CD14-positive monocyte (primary cell): ENCODE results near the gene CNTNAP1. TPM values are rescaled to one million over a fixed set of nuclear protein-coding genes. Genes with fewer than 3 reads are reported as not detected.

Source experiments
- DNase-seq, 3 donors: peaks; one replicate each; pipeline ENCODE4 v3.0.0-alpha.2; 2011 to 2022
- H2AFZ ChIP-seq: 2 replicates; pipeline ENCODE4 v1.6.0; 2012; ENCODE audit warnings: mild to moderate bottlenecking, low read depth, low read length, inconsistent platforms; ENCODE audit not compliant: insufficient read depth, poor library complexity, severe bottlenecking
- H3K27ac ChIP-seq, 2 donors: 1 replicate in 1 of 2; 2 replicates in 1 of 2; pipeline ENCODE4 v1.5.1; 2012 to 2013; ENCODE audit warnings: low read length in 2 of 2, control low read depth in 1 of 2, inconsistent platforms in 1 of 2, low read depth in 1 of 2, mild to moderate bottlenecking in 1 of 2
- H3K27me3 ChIP-seq, 2 donors: one replicate each; pipeline versions ENCODE4 v1.6.0 to v1.6.1; 2011 to 2013; ENCODE audit warnings: low read length in 2 of 2; ENCODE audit not compliant: control insufficient read depth in 2 of 2, insufficient read depth in 2 of 2
- H3K36me3 ChIP-seq, 2 donors: replicated peaks in 1 of 2; 1 replicate in 1 of 2; 2 replicates in 1 of 2; pipeline versions ENCODE4 v1.5.1 to v1.6.1; 2012 to 2013; ENCODE audit warnings: low read length in 2 of 2, control low read depth in 1 of 2, inconsistent platforms in 1 of 2, mild to moderate bottlenecking in 1 of 2; ENCODE audit not compliant: insufficient read depth in 2 of 2, control insufficient read depth in 1 of 2
- H3K4me1 ChIP-seq, 2 donors: 1 replicate in 1 of 2; 2 replicates in 1 of 2; pipeline versions ENCODE4 v1.5.1 to v1.6.1; 2012 to 2013; ENCODE audit warnings: low read length in 2 of 2, control low read depth in 1 of 2, inconsistent platforms in 1 of 2, mild to moderate bottlenecking in 1 of 2, moderate library complexity in 1 of 2; ENCODE audit not compliant: insufficient read depth in 2 of 2, control insufficient read depth in 1 of 2
- H3K4me2 ChIP-seq: replicated peaks from 2 replicates; pipeline ENCODE3; 2012; ENCODE audit warnings: low read length, moderate library complexity, mild to moderate bottlenecking; ENCODE audit not compliant: poor library complexity, severe bottlenecking; ENCODE audit errors: extremely low read depth
- H3K4me3 ChIP-seq, 3 experiments: fragments of 200-600 bp in 1 of 3; sonication (generic) in 1 of 3; replicated peaks in 1 of 3; 1 replicate in 2 of 3; 2 replicates in 1 of 3; pipeline ENCODE4 v1.5.1; 2011 to 2013; ENCODE audit warnings: low read length in 3 of 3, mild to moderate bottlenecking in 3 of 3, control low read depth in 2 of 3, low read depth in 2 of 3, inconsistent platforms in 1 of 3, moderate library complexity in 1 of 3
- H3K79me2 ChIP-seq: 2 replicates; pipeline ENCODE4 v1.6.0; 2012; ENCODE audit warnings: mild to moderate bottlenecking, control low read depth, inconsistent platforms, low read length, moderate library complexity; ENCODE audit not compliant: insufficient read depth
- H3K9ac ChIP-seq: 2 replicates; pipeline ENCODE4 v1.6.0; 2017; ENCODE audit warnings: low read length, mild to moderate bottlenecking; ENCODE audit not compliant: insufficient read depth, poor library complexity, severe bottlenecking
- H3K9me3 ChIP-seq, 2 donors: replicated peaks in 1 of 2; 1 replicate in 1 of 2; 2 replicates in 1 of 2; pipeline versions ENCODE4 v1.5.1 to v1.6.1; 2012 to 2013; ENCODE audit warnings: low read length in 2 of 2, control low read depth in 1 of 2; ENCODE audit not compliant: control insufficient read depth in 1 of 2, insufficient read depth in 1 of 2
- H4K20me1 ChIP-seq: 2 replicates; pipeline ENCODE4 v1.6.0; 2012; ENCODE audit warnings: mild to moderate bottlenecking, low read length, control low read depth, moderate library complexity; ENCODE audit not compliant: insufficient read depth
- H3K27ac Mint-ChIP-seq, 7 donors: one replicate each; pipeline ENCODE4 v1.8.0; 2020; ENCODE audit warnings: mild to moderate bottlenecking in 7 of 7, mixed read lengths in 7 of 7, moderate library complexity in 6 of 7, inconsistent platforms in 2 of 7
- H3K27me3 Mint-ChIP-seq, 3 donors: one replicate each; pipeline ENCODE4 v1.8.0; 2021 to 2022; ENCODE audit warnings: low read depth in 3 of 3, mild to moderate bottlenecking in 3 of 3, mixed read lengths in 3 of 3, moderate library complexity in 3 of 3, inconsistent platforms in 1 of 3
- H3K36me3 Mint-ChIP-seq, 2 donors: one replicate each; pipeline ENCODE4 v1.8.0; 2020; ENCODE audit warnings: mixed read lengths in 2 of 2, inconsistent platforms in 1 of 2, mild to moderate bottlenecking in 1 of 2
- H3K4me1 Mint-ChIP-seq: one replicate; pipeline ENCODE4 v1.8.0; 2020; ENCODE audit warnings: mild to moderate bottlenecking, mixed read lengths
- H3K4me3 Mint-ChIP-seq, 2 donors: one replicate each; pipeline ENCODE4 v1.8.0; 2020; ENCODE audit warnings: mild to moderate bottlenecking in 2 of 2, mixed read lengths in 2 of 2, moderate library complexity in 1 of 2
- H3K9me3 Mint-ChIP-seq, 7 donors: one replicate each; pipeline ENCODE4 v1.8.0; 2020 to 2022; ENCODE audit warnings: mixed read lengths in 7 of 7, mild to moderate bottlenecking in 6 of 7, moderate library complexity in 6 of 7, inconsistent platforms in 2 of 7
- WGBS: methylation state at CpG from one replicate; pipeline ENCODE4 v1.1.5; 2013; ENCODE audit warnings: missing lambda C conversion rate; ENCODE audit not compliant: insufficient coverage; 5-methylcytosine and 5-hydroxymethylcytosine counted together
- intact Hi-C, 2 donors: fragments of 100-400 bp; cut with micrococcal nuclease; formaldehyde crosslinking; loops; one replicate each; pipeline versions ENCODE4 v1.15.0 to v1.15.1; 2023
- polyA plus RNA-seq, 3 donors: library from polyadenylated mRNA; depleted of rRNA in 1 of 3; unstranded in 2 of 3; stranded (reverse) in 1 of 3; fragments of 300-500 nt in 2 of 3; fragments of >200 nt in 1 of 3; fragmentation: Illumina TruSeq in 2 of 3; gene quantifications; 1 replicate in 2 of 3; 2 replicates in 1 of 3; pipeline ENCODE4 v1.2.3, GENCODE V29; 2012 to 2021
- TF ChIP-seq, protein P1 (sequence below): fragments of 200-600 bp; IDR thresholded peaks from one replicate; pipeline ENCODE4 v1.8.0; 2022; ENCODE audit warnings: antibody characterized with exemption, mild to moderate bottlenecking

Gene CNTNAP1
- polyA plus RNA-seq, 3 donors, result 0.23 to 0.24 TPM; not detected in 1

DNA sequence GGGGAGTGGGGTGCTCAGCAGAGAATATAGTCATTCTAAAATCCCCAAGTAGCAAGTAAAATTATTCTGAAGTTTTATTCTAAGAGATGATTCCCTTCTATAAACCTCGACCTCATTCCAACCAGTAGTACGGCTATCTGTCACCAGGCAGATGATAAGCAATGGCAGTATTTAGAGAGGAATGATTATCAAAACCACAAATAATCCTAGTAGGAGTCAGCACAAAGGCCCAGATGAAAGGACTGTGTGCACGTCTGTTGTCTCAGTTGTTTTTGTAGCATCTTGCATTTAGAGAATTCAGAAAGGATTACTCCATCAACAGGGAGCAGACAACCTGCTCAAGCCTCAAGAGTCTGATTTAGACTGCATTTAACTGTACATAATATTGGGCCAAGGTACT lies 41.3 kb downstream of the CNTNAP1 start:
- Histone ChIP-seq H3K4me2 (no peak overlapping the region), H3K79me2 (no peaks in the 10 kb centered on the region), H4K20me1 (peaks cover 11% of the 10 kb centered on the region), H3K9me3 (no peaks in the 10 kb centered on the region), H3K9ac (no peak overlapping the region), H3K27me3 (no peaks in the 10 kb centered on the region), H3K4me3 (no peak overlapping the region), H3K27ac (no peak overlapping the region), H2AFZ (no peak overlapping the region), H3K4me1 (no peaks in the 10 kb centered on the region), H3K36me3 (peaks cover 71 to 85% of the 10 kb centered on the region in 2 donors)
- Mint-ChIP-seq H3K36me3 (peaks cover 63 to 90% of the 10 kb centered on the region in 2 donors), H3K4me3 (no peak overlapping the region), H3K27me3 (no peaks in the 10 kb centered on the region), H3K27ac (no peak overlapping the region), H3K9me3 (no peaks in the 10 kb centered on the region), H3K4me1 (no peaks in the 10 kb centered on the region)
- no CpG with 5 or more reads among the region's 3 CpGs for whole genome bisulfite sequencing
- DNase-seq, result no peak
- TF ChIP-seq, protein P1, sequence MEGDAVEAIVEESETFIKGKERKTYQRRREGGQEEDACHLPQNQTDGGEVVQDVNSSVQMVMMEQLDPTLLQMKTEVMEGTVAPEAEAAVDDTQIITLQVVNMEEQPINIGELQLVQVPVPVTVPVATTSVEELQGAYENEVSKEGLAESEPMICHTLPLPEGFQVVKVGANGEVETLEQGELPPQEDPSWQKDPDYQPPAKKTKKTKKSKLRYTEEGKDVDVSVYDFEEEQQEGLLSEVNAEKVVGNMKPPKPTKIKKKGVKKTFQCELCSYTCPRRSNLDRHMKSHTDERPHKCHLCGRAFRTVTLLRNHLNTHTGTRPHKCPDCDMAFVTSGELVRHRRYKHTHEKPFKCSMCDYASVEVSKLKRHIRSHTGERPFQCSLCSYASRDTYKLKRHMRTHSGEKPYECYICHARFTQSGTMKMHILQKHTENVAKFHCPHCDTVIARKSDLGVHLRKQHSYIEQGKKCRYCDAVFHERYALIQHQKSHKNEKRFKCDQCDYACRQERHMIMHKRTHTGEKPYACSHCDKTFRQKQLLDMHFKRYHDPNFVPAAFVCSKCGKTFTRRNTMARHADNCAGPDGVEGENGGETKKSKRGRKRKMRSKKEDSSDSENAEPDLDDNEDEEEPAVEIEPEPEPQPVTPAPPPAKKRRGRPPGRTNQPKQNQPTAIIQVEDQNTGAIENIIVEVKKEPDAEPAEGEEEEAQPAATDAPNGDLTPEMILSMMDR, result no peak
- intact Hi-C loops, result loop anchor here (2.0 to 10.0 kb wide), 3 partner anchors 39 to 214 kb away; no protein-coding TSS in a partner anchor

DNA sequence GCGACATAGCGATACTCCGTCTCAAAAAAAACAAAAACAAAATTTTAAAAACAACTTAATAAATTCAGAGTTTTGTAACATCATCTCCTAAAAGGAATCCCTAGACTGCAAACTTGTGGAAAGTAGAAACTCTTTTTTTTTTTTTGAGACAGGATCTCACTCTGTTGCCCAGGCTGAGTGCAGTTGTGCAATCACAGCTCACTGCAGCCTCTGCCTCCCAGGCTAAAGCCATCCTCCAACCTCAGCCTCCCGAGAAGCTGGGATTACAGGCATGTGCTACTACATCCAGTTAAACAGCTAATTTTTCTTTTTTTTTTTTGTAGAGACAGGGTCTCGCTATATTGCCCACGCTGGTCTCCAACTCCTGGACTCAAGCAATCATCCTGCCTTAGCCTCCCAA lies 42.8 kb downstream of the CNTNAP1 start:
- no peaks in the 10 kb centered on the region for H3K4me1 Mint-ChIP-seq
- WGBS, result 100% methylated on average over 1 of the region's 6 CpGs
- H3K27me3 ChIP-seq, result no peaks in the 10 kb centered on the region
- H3K9ac ChIP-seq, result no peak overlapping the region
- no peak overlapping the region for H3K4me3 ChIP-seq
- peaks cover 11% of the 10 kb centered on the region for H4K20me1 ChIP-seq
- H2AFZ ChIP-seq, result no peak overlapping the region
- no peaks in the 10 kb centered on the region for H3K9me3 ChIP-seq
- H3K27ac ChIP-seq, result no peak overlapping the region
- intact Hi-C loops, result loop anchor here in 1 of 2 donors (2.0 to 10.0 kb wide), 2 partner anchors 38 to 210 kb away; no protein-coding TSS in a partner anchor
- no peak overlapping the region for H3K4me2 ChIP-seq
- H3K36me3 ChIP-seq, result peaks cover 63 to 87% of the 10 kb centered on the region in 2 donors
- H3K4me3 Mint-ChIP-seq, result no peak overlapping the region
- TF ChIP-seq, protein P1, result no peak
- no peaks in the 10 kb centered on the region for H3K9me3 Mint-ChIP-seq
- H3K27ac Mint-ChIP-seq, result no peak overlapping the region
- no peaks in the 10 kb centered on the region for H3K4me1 ChIP-seq
- H3K79me2 ChIP-seq, result no peaks in the 10 kb centered on the region
- peaks cover 65 to 93% of the 10 kb centered on the region in 2 donors for H3K36me3 Mint-ChIP-seq
- H3K27me3 Mint-ChIP-seq, result no peaks in the 10 kb centered on the region
- no peak for DNase-seq
